ENCODE data around the gene ATRNL1. TPM values are rescaled to one million over a fixed set of nuclear protein-coding genes. Genes with fewer than 3 reads are reported as not detected.

Gene ATRNL1
- polyA plus RNA-seq (2013): not detected

- Histone ChIP-seq H3K4me1 (ENCODE audit: control extremely low read depth in 1 of 4, control insufficient read depth in 4 of 4, insufficient read depth in 4 of 4, low read length in 3 of 4) (peaks cover 0 to 20% (median 15%) of the 10 kb centered on the region in 4 experiments), H3K27ac (ENCODE audit: insufficient read depth in 1 of 2, low read depth in 1 of 2, low read length in 2 of 2, poor library complexity in 1 of 2, severe bottlenecking in 2 of 2) (no peak within 1 kb of the TSS), H3K36me3 (ENCODE audit: control insufficient read depth in 4 of 4, insufficient read depth in 4 of 4, low read length in 3 of 4) (no peaks in the 10 kb centered on the region), H3K9me3 (ENCODE audit: control extremely low read depth in 1 of 5, control insufficient read depth in 4 of 5, insufficient read depth in 2 of 5, low read depth in 1 of 5, low read length in 4 of 5) (peaks cover 0 to 3% (median 0%) of the 10 kb centered on the region in 5 experiments), H3K4me3 (ENCODE audit: control insufficient read depth in 1 of 7, extremely low read depth in 1 of 7, insufficient read depth in 4 of 7, low read depth in 2 of 7, low read length in 6 of 7) (peak within 1 kb of the TSS; percentile 47 to 74 (median 66)), H3K27me3 (replicated peaks in 2 of 5; ENCODE audit: control insufficient read depth in 4 of 5, insufficient read depth in 5 of 5, low read length in 4 of 5) (peaks cover 20 to 84% (median 41%) of the 10 kb centered on the region in 5 experiments)
- ChIA-PET POLR2A (no interaction called here), CTCF (no interaction called here)
- under 1% methylated on average over 70 of the region's 70 CpGs for WGBS (ENCODE audit: insufficient coverage)
- peak in 1 of 3 donors; percentile 34 for DNase-seq
Observed at GRCh38 chr10:115093286-115093775, at the start of gene ATRNL1. ATRNL1 (plus strand) TSS chr10:115093365; CDS start chr10:115093751, 386 bp downstream.

GRCh38 chr10:115043719-115044118 lies 49.4 kb upstream of the ATRNL1 start:
- WGBS (ENCODE audit: insufficient coverage): 100% methylated on average over 1 of the region's 4 CpGs
- DNase-seq: no peak
- Histone ChIP-seq H3K4me1 (ENCODE audit: control extremely low read depth in 1 of 4, control insufficient read depth in 4 of 4, insufficient read depth in 4 of 4, low read length in 3 of 4) (no peaks in the 10 kb centered on the region), H3K36me3 (ENCODE audit: control insufficient read depth in 4 of 4, insufficient read depth in 4 of 4, low read length in 3 of 4) (no peaks in the 10 kb centered on the region), H3K4me3 (ENCODE audit: control insufficient read depth in 1 of 7, extremely low read depth in 1 of 7, insufficient read depth in 4 of 7, low read depth in 2 of 7, low read length in 6 of 7) (no peak overlapping the region), H3K27me3 (replicated peaks in 2 of 5; ENCODE audit: control insufficient read depth in 4 of 5, insufficient read depth in 5 of 5, low read length in 4 of 5) (peaks cover 0 to under 1% (median 0%) of the 10 kb centered on the region in 5 experiments), H3K27ac (ENCODE audit: insufficient read depth in 1 of 2, low read depth in 1 of 2, low read length in 2 of 2, poor library complexity in 1 of 2, severe bottlenecking in 2 of 2) (no peak overlapping the region), H3K9me3 (ENCODE audit: control extremely low read depth in 1 of 5, control insufficient read depth in 4 of 5, insufficient read depth in 2 of 5, low read depth in 1 of 5, low read length in 4 of 5) (peaks cover 0 to 2% (median 0%) of the 10 kb centered on the region in 5 experiments)
- ChIA-PET CTCF (no interaction called here), POLR2A (no interaction called here)

DNA sequence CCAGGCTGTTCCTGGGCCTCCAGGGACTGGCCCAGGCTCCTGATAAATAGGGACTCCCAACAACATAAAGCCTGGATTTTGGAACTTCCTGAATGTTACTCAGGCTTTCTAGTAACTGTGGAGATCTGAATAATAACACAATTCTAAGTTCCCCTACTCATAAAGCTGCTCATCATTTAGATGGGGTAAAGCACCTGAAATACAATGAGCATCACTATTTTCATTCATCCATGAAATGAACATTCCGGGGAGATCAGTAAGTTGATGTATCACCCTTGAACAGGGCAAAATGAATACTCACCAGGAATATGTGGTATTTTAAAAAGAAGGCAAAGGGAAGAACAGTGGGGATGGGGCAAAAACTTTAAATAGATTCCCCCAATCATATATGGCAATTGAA lies 48.3 kb upstream of the ATRNL1 start:
- Histone ChIP-seq H3K27ac (ENCODE audit: insufficient read depth in 1 of 2, low read depth in 1 of 2, low read length in 2 of 2, poor library complexity in 1 of 2, severe bottlenecking in 2 of 2) (no peak overlapping the region), H3K4me1 (ENCODE audit: control extremely low read depth in 1 of 4, control insufficient read depth in 4 of 4, insufficient read depth in 4 of 4, low read length in 3 of 4) (no peaks in the 10 kb centered on the region), H3K27me3 (replicated peaks in 2 of 5; ENCODE audit: control insufficient read depth in 4 of 5, insufficient read depth in 5 of 5, low read length in 4 of 5) (peaks cover 0 to 2% (median 0%) of the 10 kb centered on the region in 5 experiments), H3K9me3 (ENCODE audit: control extremely low read depth in 1 of 5, control insufficient read depth in 4 of 5, insufficient read depth in 2 of 5, low read depth in 1 of 5, low read length in 4 of 5) (peaks cover 0 to 2% (median 0%) of the 10 kb centered on the region in 5 experiments), H3K4me3 (ENCODE audit: control insufficient read depth in 1 of 7, extremely low read depth in 1 of 7, insufficient read depth in 4 of 7, low read depth in 2 of 7, low read length in 6 of 7) (no peak overlapping the region), H3K36me3 (ENCODE audit: control insufficient read depth in 4 of 4, insufficient read depth in 4 of 4, low read length in 3 of 4) (no peaks in the 10 kb centered on the region)
- ChIA-PET CTCF (interaction anchor here (0.6 kb wide), 1 partner anchor 169 kb away, joined by 3 read pairs; no protein-coding TSS in a partner anchor), POLR2A (no interaction called here)
- DNase-seq: no peak
- no CpG with 5 or more reads among the region's 1 CpG for WGBS (ENCODE audit: insufficient coverage)

GRCh38 chr10:115045499-115045898 lies 47.7 kb upstream of the ATRNL1 start:
- Histone ChIP-seq H3K36me3 (ENCODE audit: control insufficient read depth in 4 of 4, insufficient read depth in 4 of 4, low read length in 3 of 4) (no peaks in the 10 kb centered on the region), H3K27me3 (replicated peaks in 2 of 5; ENCODE audit: control insufficient read depth in 4 of 5, insufficient read depth in 5 of 5, low read length in 4 of 5) (peaks cover 0 to 2% (median 0%) of the 10 kb centered on the region in 5 experiments), H3K9me3 (ENCODE audit: control extremely low read depth in 1 of 5, control insufficient read depth in 4 of 5, insufficient read depth in 2 of 5, low read depth in 1 of 5, low read length in 4 of 5) (peaks cover 0 to 2% (median 0%) of the 10 kb centered on the region in 5 experiments), H3K4me3 (ENCODE audit: control insufficient read depth in 1 of 7, extremely low read depth in 1 of 7, insufficient read depth in 4 of 7, low read depth in 2 of 7, low read length in 6 of 7) (no peak overlapping the region), H3K4me1 (ENCODE audit: control extremely low read depth in 1 of 4, control insufficient read depth in 4 of 4, insufficient read depth in 4 of 4, low read length in 3 of 4) (no peaks in the 10 kb centered on the region), H3K27ac (ENCODE audit: insufficient read depth in 1 of 2, low read depth in 1 of 2, low read length in 2 of 2, poor library complexity in 1 of 2, severe bottlenecking in 2 of 2) (no peak overlapping the region)
- DNase-seq: no peak
- CTCF ChIA-PET: interaction anchor here (0.6 to 2.6 kb wide), 2 partner anchors 13 to 170 kb away, joined by 3 to 8 read pairs; no protein-coding TSS in a partner anchor
- POLR2A ChIA-PET: no interaction called here
- no CpG with 5 or more reads among the region's 1 CpG for WGBS (ENCODE audit: insufficient coverage)

DNA sequence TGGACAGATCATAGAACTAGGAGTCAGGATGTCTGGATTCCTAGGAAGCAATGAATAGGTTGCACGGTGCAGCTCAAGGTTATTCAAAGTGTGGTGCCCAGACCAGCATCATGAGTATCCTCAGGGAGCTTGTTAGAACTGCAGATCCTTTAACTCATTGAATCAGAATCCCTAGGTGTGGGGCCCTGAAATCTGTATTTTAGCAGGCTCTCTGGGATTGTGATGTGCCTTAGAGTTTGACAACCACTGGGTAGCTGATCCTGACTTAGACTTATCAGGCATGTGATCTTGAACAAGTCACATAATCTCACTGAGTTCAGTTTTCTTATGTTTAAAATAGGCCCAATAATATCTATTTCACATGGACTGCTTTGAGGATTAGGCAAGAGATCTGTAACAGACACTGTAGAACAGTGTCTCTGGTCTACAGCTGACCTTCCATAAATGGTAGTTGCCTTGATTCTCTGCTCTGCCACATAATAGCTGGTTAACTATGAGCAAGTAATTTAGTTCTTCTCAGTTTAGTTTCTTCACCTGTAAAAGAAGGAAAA lies 46.4 kb upstream of the ATRNL1 start:
- Histone ChIP-seq H3K4me3 (ENCODE audit: control insufficient read depth in 1 of 7, extremely low read depth in 1 of 7, insufficient read depth in 4 of 7, low read depth in 2 of 7, low read length in 6 of 7) (no peak overlapping the region), H3K36me3 (ENCODE audit: control insufficient read depth in 4 of 4, insufficient read depth in 4 of 4, low read length in 3 of 4) (no peaks in the 10 kb centered on the region), H3K9me3 (ENCODE audit: control extremely low read depth in 1 of 5, control insufficient read depth in 4 of 5, insufficient read depth in 2 of 5, low read depth in 1 of 5, low read length in 4 of 5) (peaks cover 0 to 2% (median 0%) of the 10 kb centered on the region in 5 experiments), H3K27ac (ENCODE audit: insufficient read depth in 1 of 2, low read depth in 1 of 2, low read length in 2 of 2, poor library complexity in 1 of 2, severe bottlenecking in 2 of 2) (no peak overlapping the region), H3K27me3 (replicated peaks in 2 of 5; ENCODE audit: control insufficient read depth in 4 of 5, insufficient read depth in 5 of 5, low read length in 4 of 5) (peaks cover 0 to 2% (median 0%) of the 10 kb centered on the region in 5 experiments), H3K4me1 (ENCODE audit: control extremely low read depth in 1 of 4, control insufficient read depth in 4 of 4, insufficient read depth in 4 of 4, low read length in 3 of 4) (no peaks in the 10 kb centered on the region)
- POLR2A ChIA-PET: no interaction called here
- CTCF ChIA-PET: interaction anchor here (2.6 kb wide), 1 partner anchor 12 kb away, joined by 8 read pairs; no protein-coding TSS in a partner anchor
- WGBS (ENCODE audit: insufficient coverage): 100% methylated on average over 1 of the region's 1 CpG
- no peak for DNase-seq

- peaks cover 0 to 2% (median 0%) of the 10 kb centered on the region in 5 experiments for H3K27me3 ChIP-seq (replicated peaks in 2 of 5; ENCODE audit: control insufficient read depth in 4 of 5, insufficient read depth in 5 of 5, low read length in 4 of 5)
- no peak overlapping the region for H3K27ac ChIP-seq (ENCODE audit: insufficient read depth in 1 of 2, low read depth in 1 of 2, low read length in 2 of 2, poor library complexity in 1 of 2, severe bottlenecking in 2 of 2)
- ChIA-PET CTCF (interaction anchor here (2.6 kb wide), 1 partner anchor 11 kb away, joined by 8 read pairs; no protein-coding TSS in a partner anchor), POLR2A (no interaction called here)
- H3K36me3 ChIP-seq (ENCODE audit: control insufficient read depth in 4 of 4, insufficient read depth in 4 of 4, low read length in 3 of 4): no peaks in the 10 kb centered on the region
- H3K9me3 ChIP-seq (ENCODE audit: control extremely low read depth in 1 of 5, control insufficient read depth in 4 of 5, insufficient read depth in 2 of 5, low read depth in 1 of 5, low read length in 4 of 5): peaks cover 0 to 2% (median 0%) of the 10 kb centered on the region in 5 experiments
- no peaks in the 10 kb centered on the region for H3K4me1 ChIP-seq (ENCODE audit: control extremely low read depth in 1 of 4, control insufficient read depth in 4 of 4, insufficient read depth in 4 of 4, low read length in 3 of 4)
- no peak overlapping the region for H3K4me3 ChIP-seq (ENCODE audit: control insufficient read depth in 1 of 7, extremely low read depth in 1 of 7, insufficient read depth in 4 of 7, low read depth in 2 of 7, low read length in 6 of 7)
- DNase-seq: no peak
Observed at GRCh38 chr10:115047705-115048104, 45.5 kb upstream of the ATRNL1 start.

DNA sequence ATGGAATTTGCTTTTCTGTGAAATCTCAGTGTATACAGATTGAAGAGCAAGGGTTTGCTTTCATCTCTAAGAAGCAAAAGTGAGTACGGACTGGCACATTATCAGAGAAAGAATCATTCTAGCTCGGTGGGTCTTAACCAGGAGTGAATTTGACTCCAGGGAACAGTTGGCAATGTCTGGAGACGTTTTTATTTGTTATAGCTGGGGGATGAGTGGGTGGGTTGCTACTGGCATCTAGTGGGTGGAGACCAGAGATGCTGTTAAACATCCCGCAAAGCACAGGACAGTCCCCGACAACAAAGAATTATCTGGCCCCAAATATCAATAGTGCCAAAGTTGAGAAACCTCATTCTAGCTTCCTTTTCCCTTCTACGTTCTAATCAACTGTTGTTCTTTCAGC lies 43.8 kb upstream of the ATRNL1 start:
- Histone ChIP-seq H3K4me3 (ENCODE audit: control insufficient read depth in 1 of 7, extremely low read depth in 1 of 7, insufficient read depth in 4 of 7, low read depth in 2 of 7, low read length in 6 of 7) (no peak overlapping the region), H3K36me3 (ENCODE audit: control insufficient read depth in 4 of 4, insufficient read depth in 4 of 4, low read length in 3 of 4) (no peaks in the 10 kb centered on the region), H3K4me1 (ENCODE audit: control extremely low read depth in 1 of 4, control insufficient read depth in 4 of 4, insufficient read depth in 4 of 4, low read length in 3 of 4) (no peaks in the 10 kb centered on the region), H3K27me3 (replicated peaks in 2 of 5; ENCODE audit: control insufficient read depth in 4 of 5, insufficient read depth in 5 of 5, low read length in 4 of 5) (peaks cover 0 to 2% (median 0%) of the 10 kb centered on the region in 5 experiments), H3K27ac (ENCODE audit: insufficient read depth in 1 of 2, low read depth in 1 of 2, low read length in 2 of 2, poor library complexity in 1 of 2, severe bottlenecking in 2 of 2) (no peak overlapping the region), H3K9me3 (ENCODE audit: control extremely low read depth in 1 of 5, control insufficient read depth in 4 of 5, insufficient read depth in 2 of 5, low read depth in 1 of 5, low read length in 4 of 5) (peaks cover 0 to 2% (median 0%) of the 10 kb centered on the region in 5 experiments)
- 87% methylated on average over 5 of the region's 6 CpGs for WGBS (ENCODE audit: insufficient coverage)
- CTCF ChIA-PET: interaction anchor here (0.8 kb wide), 1 partner anchor 10 kb away, joined by 3 read pairs; no protein-coding TSS in a partner anchor
- POLR2A ChIA-PET: no interaction called here
- DNase-seq: no peak

Data from common myeloid progenitor, CD34-positive (primary cell).